HUES64 (cell line): ENCODE data around the gene STK11.

Source experiments
- H3K27ac ChIP-seq: 2 replicates; pipeline ENCODE4 v1.7.0; 2013; ENCODE audit warnings: low read depth, low read length, inconsistent platforms
- H3K27me3 ChIP-seq: 2 replicates; pipeline ENCODE4 v1.6.1; 2013; ENCODE audit warnings: mild to moderate bottlenecking, low read length; ENCODE audit not compliant: insufficient read depth
- H3K36me3 ChIP-seq: 2 replicates; pipeline ENCODE4 v1.6.1; 2013; ENCODE audit warnings: mild to moderate bottlenecking, low read length; ENCODE audit not compliant: insufficient read depth
- H3K4me1 ChIP-seq: 2 replicates; pipeline ENCODE4 v1.6.1; 2013; ENCODE audit warnings: mild to moderate bottlenecking, low read length, moderate library complexity; ENCODE audit not compliant: insufficient read depth
- H3K4me3 ChIP-seq: 2 replicates; pipeline ENCODE4 v1.5.1; 2013; ENCODE audit warnings: mild to moderate bottlenecking, low read length, moderate library complexity
- H3K9ac ChIP-seq: 2 replicates; pipeline ENCODE4 v1.6.1; 2013; ENCODE audit warnings: mild to moderate bottlenecking, low read depth, low read length
- H3K9me3 ChIP-seq: 2 replicates; pipeline ENCODE4 v1.6.1; 2013; ENCODE audit warnings: low read depth, low read length; ENCODE audit not compliant: insufficient read depth
- WGBS: fragments of 150-250, 120-280 bp; methylation state at CpG from one replicate; pipeline ENCODE4 v1.1.7; 2013; ENCODE audit warnings: missing lambda C conversion rate; 5-methylcytosine and 5-hydroxymethylcytosine counted together

Gene STK11

GRCh38 chr19:1223018-1223855 lies 17.7 kb downstream of the STK11 start:
- 92% methylated on average over 48 of the region's 48 CpGs for WGBS
- no peak overlapping the region for H3K9ac ChIP-seq
- H3K27me3 ChIP-seq: no peaks in the 10 kb centered on the region
- H3K4me1 ChIP-seq: no peaks in the 10 kb centered on the region
- no peak overlapping the region for H3K4me3 ChIP-seq
- H3K27ac ChIP-seq: 0 out of 2 replicates have a peak overlapping the region, but pooled peaks have one; percentile 25
- H3K36me3 ChIP-seq: peaks cover 43% of the 10 kb centered on the region
- H3K9me3 ChIP-seq: no peaks in the 10 kb centered on the region

- 96% methylated on average over 16 of the region's 16 CpGs for WGBS
- no peaks in the 10 kb centered on the region for H3K27me3 ChIP-seq
- no peak overlapping the region for H3K27ac ChIP-seq
- H3K9ac ChIP-seq: no peak overlapping the region
- no peak overlapping the region for H3K4me3 ChIP-seq
- H3K36me3 ChIP-seq: peaks cover 43% of the 10 kb centered on the region
- H3K4me1 ChIP-seq: no peaks in the 10 kb centered on the region
- no peaks in the 10 kb centered on the region for H3K9me3 ChIP-seq
Observed at GRCh38 chr19:1224047-1224825, 18.7 kb downstream of the STK11 start.

- no peak overlapping the region for H3K27ac ChIP-seq
- H3K36me3 ChIP-seq: peaks cover 43% of the 10 kb centered on the region
Observed at GRCh38 chr19:1224847-1225246, 19.3 kb downstream of the STK11 start.

GRCh38 chr19:1225440-1226226 lies 20.1 kb downstream of the STK11 start:
- Histone ChIP-seq H3K9ac (no peak overlapping the region), H3K9me3 (no peaks in the 10 kb centered on the region), H3K27ac (no peak overlapping the region), H3K4me3 (no peak overlapping the region), H3K27me3 (no peaks in the 10 kb centered on the region), H3K4me1 (no peaks in the 10 kb centered on the region), H3K36me3 (peaks cover 42% of the 10 kb centered on the region)
- 93% methylated on average over 29 of the region's 29 CpGs for WGBS

More at GRCh38 chr19:1224847-1225246, 19.3 kb downstream of the STK11 start:
- Histone ChIP-seq H3K9ac (no peak overlapping the region), H3K9me3 (no peaks in the 10 kb centered on the region), H3K27me3 (no peaks in the 10 kb centered on the region), H3K4me1 (no peaks in the 10 kb centered on the region), H3K4me3 (no peak overlapping the region)
- 90% methylated on average over 16 of the region's 16 CpGs for WGBS

- H3K9ac ChIP-seq: no peak overlapping the region
- no peak overlapping the region for H3K4me3 ChIP-seq
- H3K9me3 ChIP-seq: no peaks in the 10 kb centered on the region
- no peak overlapping the region for H3K27ac ChIP-seq
- H3K36me3 ChIP-seq: peaks cover 36% of the 10 kb centered on the region
- H3K27me3 ChIP-seq: no peaks in the 10 kb centered on the region
- no peaks in the 10 kb centered on the region for H3K4me1 ChIP-seq
- 96% methylated on average over 11 of the region's 11 CpGs for WGBS
Observed at GRCh38 chr19:1226227-1226518, 20.6 kb downstream of the STK11 start.

GRCh38 chr19:1226522-1227303 lies 21.1 kb downstream of the STK11 start:
- no peak overlapping the region for H3K27ac ChIP-seq
- H3K4me1 ChIP-seq: no peaks in the 10 kb centered on the region
- WGBS: 96% methylated on average over 50 of the region's 50 CpGs
- H3K4me3 ChIP-seq: no peak overlapping the region
- H3K9me3 ChIP-seq: no peaks in the 10 kb centered on the region
- no peaks in the 10 kb centered on the region for H3K27me3 ChIP-seq
- no peak overlapping the region for H3K9ac ChIP-seq
- H3K36me3 ChIP-seq: peaks cover 35% of the 10 kb centered on the region

GRCh38 chr19:1227304-1228054 lies 21.9 kb downstream of the STK11 start:
- no peak overlapping the region for H3K27ac ChIP-seq
- H3K9me3 ChIP-seq: no peaks in the 10 kb centered on the region
- WGBS: 96% methylated on average over 56 of the region's 56 CpGs
- H3K27me3 ChIP-seq: no peaks in the 10 kb centered on the region
- peaks cover 31% of the 10 kb centered on the region for H3K36me3 ChIP-seq
- no peaks in the 10 kb centered on the region for H3K4me1 ChIP-seq
- H3K4me3 ChIP-seq: no peak overlapping the region
- H3K9ac ChIP-seq: no peak overlapping the region

- Histone ChIP-seq H3K9me3 (no peaks in the 10 kb centered on the region), H3K4me3 (no peak overlapping the region), H3K4me1 (no peaks in the 10 kb centered on the region), H3K27ac (no peak overlapping the region), H3K36me3 (peaks cover 28% of the 10 kb centered on the region), H3K9ac (no peak overlapping the region), H3K27me3 (no peaks in the 10 kb centered on the region)
- WGBS: 95% methylated on average over 100 of the region's 100 CpGs
Observed at GRCh38 chr19:1228161-1228957, 22.8 kb downstream of the STK11 start.

GRCh38 chr19:1229056-1229923 lies 23.7 kb downstream of the STK11 start:
- H3K27ac ChIP-seq: no peak overlapping the region
- H3K4me1 ChIP-seq: no peaks in the 10 kb centered on the region
- H3K9ac ChIP-seq: no peak overlapping the region
- no peaks in the 10 kb centered on the region for H3K9me3 ChIP-seq
- no peak overlapping the region for H3K4me3 ChIP-seq
- no peaks in the 10 kb centered on the region for H3K27me3 ChIP-seq
- peaks cover 29% of the 10 kb centered on the region for H3K36me3 ChIP-seq
- 97% methylated on average over 158 of the region's 158 CpGs for WGBS
